PC-9 (cell line): ENCODE results near the gene KLF2. TPM values are rescaled to one million over a fixed set of nuclear protein-coding genes. Genes with fewer than 3 reads are reported as not detected.
"Not testable (repeated sequence)": the region's sequence is repeated elsewhere in the genome, so short reads cannot be mapped to it uniquely, and the experiment has no call there.

Source experiments
- BruUV-seq: library from RNA; stranded (reverse); fragments of 400-500 nt; replicated peaks from 2 replicates; lab custom pipeline; 2021; lab: Mats Ljungman, UMichigan
- CTCF ChIA-PET: fragments of 300-600 bp; sonication (Branson Sonifier 250); formaldehyde crosslinking; loops from one replicate; lab custom pipeline; 2022; ENCODE audit warnings: antibody characterized with exemption; lab: Charles Lee
- POLR2A ChIA-PET: fragments of 300-600 bp; sonication (Branson Sonifier 250); formaldehyde crosslinking; loops from one replicate; lab custom pipeline; 2022; ENCODE audit warnings: antibody characterized with exemption; ENCODE audit not compliant: unreplicated experiment; lab: Charles Lee
- DNase-seq, 2 experiments: peaks; one replicate each; pipeline versions ENCODE4 v3.0.0 to v3.0.0-alpha.2; 2015 to 2022; ENCODE audit warnings: mixed read lengths in 1 of 2
- H2AFZ ChIP-seq: fragments of 200-600 bp; sonication (generic); 2 replicates; pipeline ENCODE4 v1.8.1; 2017; ENCODE audit warnings: antibody characterized with exemption
- H3F3A ChIP-seq: fragments of 200-600 bp; sonication (generic); 2 replicates; pipeline ENCODE4 v1.8.1; 2017; ENCODE audit warnings: antibody characterized with exemption, mild to moderate bottlenecking, low read depth; ENCODE audit not compliant: insufficient read depth
- H3K27ac ChIP-seq: fragments of 200-600 bp; sonication (generic); 2 replicates; pipeline ENCODE4 v1.6.1; 2016; ENCODE audit warnings: mixed run types
- H3K27me3 ChIP-seq: fragments of 200-600 bp; sonication (generic); 2 replicates; pipeline ENCODE4 v1.6.1; 2016; ENCODE audit warnings: low read depth, mixed run types; ENCODE audit not compliant: insufficient read depth
- H3K36me3 ChIP-seq: fragments of 200-600 bp; sonication (generic); 2 replicates; pipeline ENCODE4 v1.6.1; 2016; ENCODE audit warnings: low read depth, mixed run types
- H3K4me1 ChIP-seq: fragments of 200-600 bp; sonication (generic); replicated peaks from 2 replicates; pipeline ENCODE4 v1.6.1; 2016; ENCODE audit warnings: mixed run types; ENCODE audit not compliant: insufficient read depth
- H3K4me2 ChIP-seq: fragments of 200-600 bp; sonication (generic); 2 replicates; pipeline ENCODE4 v1.6.1; 2017; ENCODE audit warnings: mixed run types
- H3K4me3 ChIP-seq: fragments of 200-600 bp; sonication (generic); 2 replicates; pipeline ENCODE4 v1.6.1; 2016; ENCODE audit warnings: mixed run types
- H3K79me2 ChIP-seq: fragments of 200-600 bp; sonication (generic); 2 replicates; pipeline ENCODE4 v1.6.1; 2017; ENCODE audit warnings: low read depth, mixed run types
- H3K9me2 ChIP-seq: fragments of 200-600 bp; sonication (generic); 2 replicates; pipeline ENCODE4 v1.8.1; 2017; ENCODE audit warnings: mild to moderate bottlenecking; ENCODE audit not compliant: insufficient read depth
- H3K9me3 ChIP-seq: fragments of 200-600 bp; sonication (generic); 2 replicates; pipeline ENCODE4 v1.8.1; 2016; ENCODE audit warnings: low read depth; ENCODE audit not compliant: insufficient read depth
- H4K20me1 ChIP-seq: fragments of 200-600 bp; sonication (generic); 2 replicates; pipeline ENCODE4 v1.8.1; 2017; ENCODE audit not compliant: insufficient read depth
- EZH2 ChIP-seq: fragments of 200-600 bp; sonication (generic); IDR thresholded peaks from 2 replicates; pipeline ENCODE4 v1.8.0; 2017; ENCODE audit warnings: antibody characterized with exemption, low read depth
- intact Hi-C: fragments of 100-400 bp; cut with micrococcal nuclease; formaldehyde crosslinking; loops from one replicate; pipeline ENCODE4 v1.10.0; 2022; ENCODE audit not compliant: unreplicated experiment
- total RNA-seq: library from RNA; stranded (reverse); gene quantifications from 2 replicates; pipeline ENCODE4 v1.2.3, GENCODE V29; 2021
- TF ChIP-seq, protein P1 (sequence below): fragments of 200-600 bp; sonication (generic); conservative IDR thresholded peaks from 2 replicates; pipeline ENCODE4 v1.6.1; 2017; ENCODE audit warnings: mixed run types, antibody characterized with exemption, mild to moderate bottlenecking, moderate library complexity

The KLF2 gene
- total RNA-seq, 1 experiment from 2014 or later: 1.6 TPM

DNA sequence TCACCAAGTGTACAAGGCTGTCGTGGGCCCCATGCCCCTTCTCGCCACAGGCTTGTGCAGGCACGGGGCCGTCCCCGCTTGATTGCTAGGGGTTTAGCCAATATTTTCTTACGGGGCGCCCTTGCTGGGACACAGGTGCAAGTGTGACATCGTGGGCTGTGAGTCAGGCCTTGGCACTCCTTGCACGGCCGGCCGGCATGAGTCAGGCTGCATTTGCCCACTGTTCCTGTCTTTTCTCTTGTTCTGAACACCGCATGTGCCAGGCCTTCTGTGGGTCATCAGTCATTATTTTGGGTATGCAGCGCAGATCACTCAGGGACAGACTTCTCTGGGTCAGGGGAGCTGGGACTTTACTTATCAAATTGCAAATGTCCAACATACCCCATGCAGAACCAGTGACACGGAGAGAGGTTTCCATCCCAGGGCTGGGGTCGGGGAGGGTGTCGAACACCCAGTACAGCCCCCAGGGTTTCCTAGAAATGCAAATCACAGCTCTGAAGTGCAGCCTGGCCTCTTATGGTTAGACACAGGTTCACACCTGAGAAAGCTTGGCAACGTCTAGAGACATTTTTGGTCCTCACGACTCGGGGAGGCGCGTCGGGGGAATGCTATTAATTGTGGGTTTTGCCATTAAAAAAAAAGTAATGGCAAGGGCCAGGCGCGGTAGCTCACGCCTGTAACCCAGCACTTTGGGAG lies 22.5 kb upstream of the KLF2 start:
- H3K79me2 ChIP-seq: no peaks in the 10 kb centered on the region
- H3F3A ChIP-seq: peaks cover 52% of the 10 kb centered on the region; the same call in 1 of the 2 replicates
- no peak for TF ChIP-seq EZH2
- TF ChIP-seq, protein P1, sequence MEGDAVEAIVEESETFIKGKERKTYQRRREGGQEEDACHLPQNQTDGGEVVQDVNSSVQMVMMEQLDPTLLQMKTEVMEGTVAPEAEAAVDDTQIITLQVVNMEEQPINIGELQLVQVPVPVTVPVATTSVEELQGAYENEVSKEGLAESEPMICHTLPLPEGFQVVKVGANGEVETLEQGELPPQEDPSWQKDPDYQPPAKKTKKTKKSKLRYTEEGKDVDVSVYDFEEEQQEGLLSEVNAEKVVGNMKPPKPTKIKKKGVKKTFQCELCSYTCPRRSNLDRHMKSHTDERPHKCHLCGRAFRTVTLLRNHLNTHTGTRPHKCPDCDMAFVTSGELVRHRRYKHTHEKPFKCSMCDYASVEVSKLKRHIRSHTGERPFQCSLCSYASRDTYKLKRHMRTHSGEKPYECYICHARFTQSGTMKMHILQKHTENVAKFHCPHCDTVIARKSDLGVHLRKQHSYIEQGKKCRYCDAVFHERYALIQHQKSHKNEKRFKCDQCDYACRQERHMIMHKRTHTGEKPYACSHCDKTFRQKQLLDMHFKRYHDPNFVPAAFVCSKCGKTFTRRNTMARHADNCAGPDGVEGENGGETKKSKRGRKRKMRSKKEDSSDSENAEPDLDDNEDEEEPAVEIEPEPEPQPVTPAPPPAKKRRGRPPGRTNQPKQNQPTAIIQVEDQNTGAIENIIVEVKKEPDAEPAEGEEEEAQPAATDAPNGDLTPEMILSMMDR: no peak
- intact Hi-C loops: no loop called here
- H4K20me1 ChIP-seq: no peaks in the 10 kb centered on the region
- H3K36me3 ChIP-seq: no peaks in the 10 kb centered on the region
- DNase-seq: peak; percentile 77 to 92
- H3K27ac ChIP-seq: peak overlapping the region; percentile 71
- H3K4me2 ChIP-seq: peak overlapping the region; percentile 65
- CTCF ChIA-PET: no interaction called here
- H3K27me3 ChIP-seq: no peaks in the 10 kb centered on the region
- H3K4me1 ChIP-seq: peaks cover 19% of the 10 kb centered on the region
- no peaks in the 10 kb centered on the region for H3K9me2 ChIP-seq
- peak overlapping the region; percentile 73 for H2AFZ ChIP-seq
- BruUV-seq: no TSS peak
- POLR2A ChIA-PET: no interaction called here
- no peak overlapping the region for H3K4me3 ChIP-seq
- no peaks in the 10 kb centered on the region for H3K9me3 ChIP-seq

DNA sequence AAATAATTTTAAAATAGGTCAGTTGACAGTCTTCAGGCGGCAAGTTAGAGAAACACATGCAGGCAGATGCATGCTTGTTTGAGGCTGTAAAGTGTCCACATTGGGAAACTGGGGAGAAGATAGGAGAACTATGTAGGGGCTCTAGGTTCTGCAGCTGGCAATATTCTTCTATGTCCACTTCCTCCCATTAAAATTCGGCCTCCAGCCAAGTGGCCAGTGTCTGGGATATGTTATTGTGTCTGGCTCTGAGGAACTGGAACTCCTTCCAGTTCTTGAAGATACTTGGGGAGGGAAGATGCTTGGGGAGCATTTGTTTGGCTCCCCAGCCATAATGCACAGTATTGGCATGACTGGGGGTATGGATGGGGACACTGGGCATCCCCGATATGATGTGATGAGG lies 20.9 kb upstream of the KLF2 start:
- H3K9me2 ChIP-seq: no peaks in the 10 kb centered on the region
- POLR2A ChIA-PET: no interaction called here
- H3K79me2 ChIP-seq: no peaks in the 10 kb centered on the region
- H4K20me1 ChIP-seq: no peaks in the 10 kb centered on the region
- H3K9me3 ChIP-seq: no peaks in the 10 kb centered on the region
- no TSS peak for BruUV-seq
- H3K27me3 ChIP-seq: no peaks in the 10 kb centered on the region
- H3K4me1 ChIP-seq: peaks cover 14% of the 10 kb centered on the region
- CTCF ChIA-PET: no interaction called here
- H3F3A ChIP-seq: peaks cover 42% of the 10 kb centered on the region; the same call in 1 of the 2 replicates
- no peak for DNase-seq
- no peak overlapping the region for H3K4me2 ChIP-seq
- H2AFZ ChIP-seq: no peak overlapping the region
- no peak for TF ChIP-seq EZH2
- H3K36me3 ChIP-seq: no peaks in the 10 kb centered on the region
- no peak overlapping the region for H3K4me3 ChIP-seq
- intact Hi-C loops: no loop called here
- no peak overlapping the region for H3K27ac ChIP-seq

DNA sequence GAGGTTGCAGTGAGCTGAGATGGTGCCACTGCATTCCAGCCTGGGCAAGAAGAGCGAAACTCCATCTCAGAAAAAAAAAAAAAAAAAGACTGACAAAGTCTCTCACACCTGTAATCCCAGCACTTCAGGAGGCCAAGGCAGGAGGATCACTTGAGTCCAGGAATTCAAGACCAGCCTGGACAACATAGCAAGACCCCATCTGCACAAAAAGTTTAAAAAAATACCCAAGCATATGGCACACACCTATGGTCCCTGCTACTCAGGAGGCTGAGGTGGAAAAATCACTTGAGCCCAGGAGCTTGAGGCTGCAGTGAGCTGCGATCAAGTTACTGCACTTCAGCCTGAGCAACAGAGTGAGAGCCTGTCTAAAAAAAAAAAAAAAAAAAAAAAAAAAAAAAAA lies 20.1 kb upstream of the KLF2 start:
- H2AFZ ChIP-seq, BruUV-seq, DNase-seq, H4K20me1 ChIP-seq, H3K9me2 ChIP-seq, H3K27ac ChIP-seq, intact Hi-C loops, H3K9me3 ChIP-seq, H3K79me2 ChIP-seq, H3K27me3 ChIP-seq, H3K4me2 ChIP-seq, H3K36me3 ChIP-seq, H3K4me3 ChIP-seq, CTCF ChIA-PET: not testable (repeated sequence)
- Histone ChIP-seq H3F3A (peaks cover 42% of the 10 kb centered on the region; the same call in 1 of the 2 replicates), H3K4me1 (peaks cover 14% of the 10 kb centered on the region)
- POLR2A ChIA-PET: interaction anchor here (0.7 kb wide), 1 partner anchor 26 kb away, joined by 3 read pairs; no protein-coding TSS in a partner anchor

DNA sequence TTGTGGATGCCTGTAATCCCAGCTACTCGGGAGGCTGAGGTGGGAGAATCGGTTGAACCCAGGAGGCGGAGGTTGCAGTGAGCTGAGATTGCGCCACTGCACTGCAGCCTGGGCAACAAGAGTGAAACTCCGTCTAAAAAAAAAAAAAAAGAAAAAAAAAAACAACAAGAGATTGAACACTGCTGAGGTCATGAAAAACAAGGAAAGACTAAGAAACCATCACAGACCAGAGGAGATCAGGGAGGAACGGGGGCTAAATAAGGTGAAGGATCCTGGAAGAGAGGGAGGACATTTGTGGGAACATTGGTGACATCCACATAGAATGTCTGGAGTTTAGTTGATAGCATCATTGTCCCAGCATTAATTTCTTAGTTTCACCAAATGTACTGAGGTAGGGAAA lies 19.6 kb upstream of the KLF2 start:
- H4K20me1 ChIP-seq, H3K27ac ChIP-seq, H3K4me2 ChIP-seq, H3K36me3 ChIP-seq, H2AFZ ChIP-seq, H3K4me3 ChIP-seq, DNase-seq, CTCF ChIA-PET, H3K9me2 ChIP-seq, H3K9me3 ChIP-seq, H3K79me2 ChIP-seq, H3K27me3 ChIP-seq, intact Hi-C loops, BruUV-seq: not testable (repeated sequence)
- Histone ChIP-seq H3F3A (peaks cover 42% of the 10 kb centered on the region; the same call in 1 of the 2 replicates), H3K4me1 (peaks cover 14% of the 10 kb centered on the region)
- POLR2A ChIA-PET: interaction anchor here (0.6 to 0.7 kb wide), 2 partner anchors 26 to 953 kb away, joined by 3 to 5 read pairs; no protein-coding TSS in a partner anchor
